Measurements from ENCODE around the gene ZNF552.

The ZNF552 gene

DNA sequence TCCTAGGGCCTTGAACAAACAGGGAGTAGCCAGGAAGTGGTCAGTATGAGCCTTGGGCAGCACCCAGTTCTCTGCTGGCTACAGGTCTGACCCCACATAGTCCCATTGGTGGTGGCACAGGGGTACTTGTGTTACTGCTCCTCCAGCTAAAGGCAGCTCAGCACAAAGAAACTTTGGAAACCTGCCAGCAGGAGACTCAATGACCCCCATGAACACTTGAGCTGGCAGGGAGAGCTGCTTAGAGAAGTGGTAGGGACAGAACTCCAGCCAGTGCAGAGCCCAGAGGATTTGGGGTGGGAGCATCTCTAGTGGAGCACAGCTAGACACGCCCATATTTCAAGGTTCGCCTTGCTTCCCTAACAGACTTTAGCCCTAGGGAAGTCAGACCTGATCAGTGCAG, 55.6 kb downstream of the ZNF552 start:
- H3K36me3 Mint-ChIP-seq: peaks cover 71% of the 10 kb centered on the region
- H3K4me1 Mint-ChIP-seq: no peaks in the 10 kb centered on the region
- no peaks in the 10 kb centered on the region for H3K27me3 Mint-ChIP-seq
- no peak overlapping the region for H3K4me3 Mint-ChIP-seq
- peaks cover 7% of the 10 kb centered on the region for H3K9me3 Mint-ChIP-seq
- H3K27ac Mint-ChIP-seq: no peak overlapping the region

DNA sequence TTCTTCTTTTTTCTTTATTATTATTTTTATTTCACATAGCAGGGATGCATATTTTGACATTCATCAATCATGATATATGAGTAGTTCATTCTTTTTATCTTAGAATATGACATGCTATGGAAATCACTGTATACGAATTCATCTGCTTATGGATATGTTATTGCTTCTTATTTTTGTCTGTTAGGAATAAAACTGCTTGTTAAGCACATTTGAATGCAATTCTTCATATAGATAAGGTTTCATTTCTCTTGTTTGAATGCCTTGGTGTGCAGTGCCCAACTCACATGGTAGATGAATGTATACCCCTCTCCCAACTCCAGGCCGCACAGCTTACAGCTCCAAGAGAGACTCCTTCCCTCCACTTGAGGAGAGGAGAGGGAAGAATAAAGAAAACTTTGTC, 56.8 kb downstream of the ZNF552 start:
- no peak overlapping the region for H3K27ac Mint-ChIP-seq
- H3K4me1 Mint-ChIP-seq: no peaks in the 10 kb centered on the region
- peaks cover 75% of the 10 kb centered on the region for H3K36me3 Mint-ChIP-seq
- H3K9me3 Mint-ChIP-seq: peaks cover 8% of the 10 kb centered on the region
- H3K27me3 Mint-ChIP-seq: no peaks in the 10 kb centered on the region
- no peak overlapping the region for H3K4me3 Mint-ChIP-seq
